Peyer's patch (tissue), 4 donors: Measurements from ENCODE around the gene ZNF33B.

ENCODE experiments used
- CTCF ChIP-seq, 6 experiments: fragments of 450-650 bp in 4 of 6; fragments of 200-600 bp in 2 of 6; sonication (generic) in 1 of 6; IDR thresholded peaks; one replicate each; pipeline ENCODE4 v1.5.1; 2017 to 2019; ENCODE audit warnings: antibody characterized with exemption in 6 of 6, mild to moderate bottlenecking in 3 of 6, moderate library complexity in 1 of 6
- POLR2A ChIP-seq, 2 donors: fragments of 450-650 bp; IDR thresholded peaks; one replicate each; pipeline ENCODE4 v1.5.1; 2017; ENCODE audit warnings: antibody characterized with exemption in 2 of 2, mild to moderate bottlenecking in 2 of 2, moderate library complexity in 2 of 2

- TF ChIP-seq CTCF (IDR thresholded peaks at IDR 0.05) (no peak), POLR2A (IDR thresholded peaks at IDR 0.05) (no peak)
Observed at GRCh38 chr10:42578019-42578418, 60.4 kb downstream of the ZNF33B start.
